GM19372 (cell line): ENCODE data around the gene DYNC2LI1.

Experiments used
- ATAC-seq: cut with Tn5 transposase; IDR thresholded peaks from one replicate; pipeline ENCODE4 v1.9.1; 2021; ENCODE audit warnings: mild to moderate bottlenecking, low read depth, moderate library complexity; ENCODE audit not compliant: unreplicated experiment

Gene DYNC2LI1

GRCh38 chr2:43812006-43812405 is 38.2 kb downstream of the DYNC2LI1 start:
- ATAC-seq = no peak

DNA sequence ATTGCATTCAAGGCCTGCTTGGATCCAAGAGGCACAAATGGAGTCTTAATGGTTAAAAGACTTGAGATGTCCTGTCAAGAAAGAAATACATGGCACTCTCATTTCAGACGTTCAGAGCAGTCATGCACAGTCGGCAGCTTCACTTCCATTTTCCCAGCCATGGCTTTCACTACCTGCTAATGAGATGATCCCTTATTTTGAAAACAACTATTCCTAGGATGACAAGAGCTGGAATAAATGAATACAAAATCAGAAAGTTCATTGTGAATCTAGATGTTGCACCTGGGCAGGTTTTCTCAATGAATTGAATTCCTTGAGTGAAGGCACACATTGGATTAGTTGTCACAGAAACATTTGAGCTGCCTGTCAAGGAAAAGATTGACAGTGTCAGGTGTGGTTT is 39.1 kb downstream of the DYNC2LI1 start:
- ATAC-seq = no peak

DNA sequence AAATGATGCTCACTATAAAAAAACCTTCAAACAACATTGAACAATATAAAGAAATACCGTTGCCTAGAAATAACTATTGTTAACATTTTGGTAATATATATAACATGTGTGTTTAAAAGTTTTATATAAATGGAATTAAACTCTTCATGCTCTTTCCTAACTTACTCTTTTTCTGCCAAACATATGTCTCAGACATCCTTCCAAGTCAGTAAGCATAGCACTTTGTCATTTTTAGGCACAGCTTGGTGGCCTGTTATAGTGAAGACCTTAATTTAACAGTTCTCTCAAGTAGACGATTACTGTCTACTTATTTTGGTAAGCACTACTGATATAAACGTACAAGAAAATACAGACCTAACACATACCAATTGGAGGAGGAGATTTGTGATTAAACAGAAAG is 40.9 kb downstream of the DYNC2LI1 start:
- no peak for ATAC-seq

DNA sequence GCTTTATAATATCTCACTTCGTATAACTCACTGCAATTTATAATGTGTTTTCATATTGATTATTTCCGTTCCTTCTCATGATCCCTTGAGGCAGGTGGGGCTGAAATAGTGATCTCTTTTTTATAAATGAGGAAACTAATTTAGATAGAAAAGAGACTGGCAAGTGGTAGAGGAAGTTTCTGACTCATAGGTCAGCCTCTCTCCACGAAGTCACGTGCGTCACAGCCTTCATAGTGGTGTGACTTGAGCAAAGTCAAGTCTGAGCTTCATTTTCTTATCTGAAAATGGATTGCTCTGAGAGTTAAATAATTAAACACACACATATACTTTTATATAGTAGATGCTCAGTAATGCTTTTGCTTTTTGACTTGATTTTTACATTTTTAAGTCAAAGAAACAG is 44.9 kb downstream of the DYNC2LI1 start:
- ATAC-seq = no peak

DNA sequence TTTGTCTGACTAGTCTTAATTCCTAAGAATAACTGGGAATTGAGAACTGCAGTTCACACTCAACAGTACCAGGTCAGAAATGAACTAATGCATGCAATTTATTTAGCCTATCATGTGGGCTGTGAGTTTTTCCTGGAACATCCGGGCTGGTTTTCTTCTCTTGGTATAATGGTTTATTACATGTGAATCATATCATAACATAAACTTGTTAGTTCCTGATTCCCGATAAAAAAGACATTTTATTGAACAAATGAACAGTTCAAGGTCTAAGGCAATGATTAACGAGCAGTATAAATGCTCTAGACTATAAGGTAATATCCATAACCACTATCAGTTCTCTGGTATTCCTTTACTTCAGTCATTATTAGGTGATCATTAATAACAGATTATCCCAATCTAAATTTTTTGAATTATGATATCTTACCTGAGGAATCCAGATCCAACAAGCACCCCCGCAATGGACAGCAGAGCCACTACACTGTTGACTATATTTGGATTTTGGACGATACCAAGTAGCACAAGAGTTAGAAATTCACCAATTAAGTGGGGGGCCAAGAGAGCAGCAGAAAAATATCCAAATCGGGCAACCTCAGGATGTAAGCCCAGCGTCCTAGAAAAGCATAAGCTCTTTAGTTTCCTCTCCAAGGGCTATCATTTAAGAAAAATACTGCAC is 45.8 kb downstream of the DYNC2LI1 start:
- no peak for ATAC-seq

- no peak for ATAC-seq
Observed at GRCh38 chr2:43822839-43823238, 49.0 kb downstream of the DYNC2LI1 start.

- ATAC-seq = no peak
Observed at GRCh38 chr2:43823751-43824150, 49.9 kb downstream of the DYNC2LI1 start.

GRCh38 chr2:43824512-43824911 is 50.7 kb downstream of the DYNC2LI1 start:
- no peak for ATAC-seq

GRCh38 chr2:43824951-43825493 is 51.2 kb downstream of the DYNC2LI1 start:
- no peak for ATAC-seq

GRCh38 chr2:43825841-43826240 is 52.0 kb downstream of the DYNC2LI1 start:
- ATAC-seq = no peak

- ATAC-seq = no peak
Observed at GRCh38 chr2:43826305-43827250, 52.7 kb downstream of the DYNC2LI1 start.

DNA sequence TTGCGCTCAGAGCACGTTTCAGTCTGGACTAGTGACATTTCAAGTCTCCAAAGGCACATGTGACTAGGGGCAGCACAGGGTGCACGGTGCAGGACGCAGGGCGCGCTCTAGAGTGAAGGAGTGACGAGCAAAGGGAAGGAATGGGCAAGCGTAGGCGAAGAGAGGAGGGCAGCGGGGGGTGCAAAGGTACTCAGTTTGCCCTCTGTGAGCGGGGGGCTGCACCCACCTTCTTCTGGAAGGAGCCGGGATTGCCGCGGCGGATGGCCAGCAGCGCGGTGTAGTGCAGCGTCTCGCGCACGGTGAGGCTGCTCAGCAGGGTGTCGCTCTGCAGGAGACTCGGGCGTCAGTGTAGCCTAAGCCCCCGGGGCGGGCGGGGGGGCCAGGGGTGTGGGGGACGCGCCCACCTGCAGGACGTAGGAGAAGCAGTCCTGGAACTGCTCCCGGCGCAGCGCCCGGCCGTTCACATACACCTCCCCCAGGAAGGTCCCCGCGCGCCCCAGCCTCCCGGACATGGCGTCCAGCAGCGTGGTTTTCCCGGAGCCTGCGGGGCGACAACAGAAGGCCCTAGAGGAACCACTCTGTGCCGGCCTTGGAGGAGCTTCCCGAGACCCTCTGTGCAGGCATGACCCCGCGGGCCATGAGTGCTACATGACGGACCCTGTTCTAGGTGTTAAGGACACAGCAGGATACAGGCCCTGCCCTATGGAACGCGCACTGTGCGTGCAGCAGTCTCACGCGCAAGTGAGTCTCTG is 57.9 kb downstream of the DYNC2LI1 start:
- no peak for ATAC-seq

- no peak for ATAC-seq
Observed at GRCh38 chr2:43832457-43832856, 58.6 kb downstream of the DYNC2LI1 start.

GRCh38 chr2:43837033-43837432 is 63.2 kb downstream of the DYNC2LI1 start:
- ATAC-seq = no peak

GRCh38 chr2:43837831-43838559 is 64.2 kb downstream of the DYNC2LI1 start:
- no peak for ATAC-seq

DNA sequence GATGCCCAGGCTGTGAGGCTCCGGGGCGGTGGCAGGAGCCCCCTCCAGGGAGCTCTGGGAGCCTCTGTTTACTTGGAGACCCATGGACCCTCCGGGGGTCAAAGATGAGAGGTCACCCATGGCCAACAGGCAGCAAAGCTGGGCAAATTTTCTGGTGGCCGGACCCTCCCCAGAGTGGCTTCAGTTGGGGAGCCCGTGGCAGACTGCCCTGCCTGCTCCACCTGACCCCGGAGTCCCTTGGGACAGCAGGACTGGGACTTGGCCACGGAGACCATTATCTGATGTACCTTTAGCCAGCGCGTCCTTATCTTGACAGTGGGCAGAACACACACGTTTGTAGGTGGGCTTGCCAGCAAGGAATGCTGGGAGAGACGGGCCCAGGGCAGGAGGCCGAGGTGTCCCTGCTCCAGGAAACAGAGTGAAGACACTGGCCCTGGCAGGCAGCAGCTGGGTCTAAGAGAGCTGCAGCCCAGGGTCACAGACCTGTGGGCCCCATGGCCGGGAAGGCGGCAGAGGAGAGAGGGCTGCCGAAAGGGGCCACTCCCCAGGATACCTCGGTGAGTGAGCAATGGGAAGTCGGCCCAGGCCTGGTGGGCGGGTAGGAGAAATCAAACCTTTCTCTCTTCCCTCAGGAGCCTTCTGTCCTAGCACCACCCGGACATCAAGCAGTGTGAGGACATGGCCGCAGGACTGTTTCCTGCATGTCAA is 64.9 kb downstream of the DYNC2LI1 start, which contains the start of the genes ABCG5 and ABCG8:
TSS of gene ABCG5 (minus strand) at position 280 of the 708 bp plus-strand sequence. CDS start at position 120, 160 bp downstream.
TSS of gene ABCG8 (plus strand) at position 412 of the 708 bp plus-strand sequence. CDS start at position 495, 83 bp downstream.
- no peak for ATAC-seq

DNA sequence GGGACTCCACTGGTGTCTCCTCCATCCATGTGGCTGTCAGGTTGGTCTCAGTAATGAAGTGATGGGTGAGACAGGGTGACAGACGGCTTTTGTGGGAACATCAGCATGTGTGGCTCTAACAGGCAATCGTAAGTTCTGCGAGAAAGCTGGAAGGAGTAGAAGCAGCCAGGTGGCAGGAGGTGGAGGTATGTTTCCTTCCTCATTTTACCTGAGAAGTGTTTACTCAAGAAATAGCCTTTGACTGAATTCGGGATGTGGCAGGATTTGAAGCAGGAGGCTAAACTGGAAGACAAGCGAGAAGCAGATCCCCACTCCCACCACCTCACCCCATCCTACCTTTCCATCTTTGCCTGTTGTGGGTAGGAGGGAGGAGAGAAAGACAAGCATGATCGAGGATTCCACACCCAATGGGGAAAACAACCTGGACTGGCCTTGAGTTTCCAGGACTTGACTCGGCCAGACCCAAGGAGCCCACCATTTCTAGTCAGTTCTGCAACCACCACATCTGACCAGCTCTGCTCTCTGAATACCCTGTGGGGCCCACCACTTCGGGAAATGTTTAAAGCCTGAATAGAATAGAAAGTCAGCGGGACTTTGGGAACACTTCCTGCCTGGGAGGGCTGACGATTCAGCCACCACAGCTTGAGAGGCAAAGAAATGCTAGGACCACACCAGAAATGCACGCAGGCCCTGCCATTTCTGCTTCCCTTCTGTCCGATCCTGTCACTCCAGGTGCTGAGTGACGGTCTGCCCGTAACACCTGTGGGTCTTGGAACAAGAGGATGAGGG is 66.1 kb downstream of the DYNC2LI1 start:
- ATAC-seq = no peak

DNA sequence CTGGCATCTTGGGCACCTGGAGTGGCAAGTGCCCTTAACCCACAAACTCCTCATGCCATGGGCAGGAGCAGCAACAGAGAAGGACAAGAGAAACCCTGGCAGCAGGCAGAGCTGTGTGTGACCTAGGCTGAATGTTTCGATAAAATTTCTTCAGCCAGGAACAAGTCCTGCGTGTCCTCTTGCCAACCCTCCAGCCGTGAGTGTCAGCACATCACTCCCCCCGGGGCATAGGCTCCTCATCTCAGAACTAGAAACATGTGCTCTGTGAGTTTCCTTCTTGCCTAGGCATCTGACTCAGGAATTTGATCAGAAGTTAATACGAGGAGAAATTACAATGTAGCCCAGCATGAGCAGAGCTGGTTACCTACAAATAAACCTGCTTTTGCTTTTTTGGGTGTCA is 67.1 kb downstream of the DYNC2LI1 start:
- no peak for ATAC-seq
